GM12873 (cell line): ENCODE data around the gene RAD51D.

Experiments used
- CTCF ChIP-seq: IDR thresholded peaks from 2 replicates; pipeline ENCODE4 v1.5.1; 2012; ENCODE audit warnings: low read depth, mild to moderate bottlenecking, moderate library complexity, low read length, control low read depth; ENCODE audit not compliant: insufficient read depth; ENCODE audit errors: missing control alignments

RAD51D gene

GRCh38 chr17:35048685-35049379 is 70.8 kb downstream of the RAD51D start:
- TF ChIP-seq CTCF: no peak

GRCh38 chr17:35046740-35047283 is 72.8 kb downstream of the RAD51D start:
- no peak for TF ChIP-seq CTCF

- TF ChIP-seq CTCF: no peak
Observed at GRCh38 chr17:35046245-35046644, 73.4 kb downstream of the RAD51D start.

- no peak for TF ChIP-seq CTCF
Observed at GRCh38 chr17:35044181-35044580, 75.5 kb downstream of the RAD51D start.
